ENCODE data around the gene PGM1.

Gene PGM1

GRCh38 chr1:63635681-63636080 is 42.5 kb downstream of the PGM1 start:
- no peak for FAIRE-seq

GRCh38 chr1:63636192-63637105 is 43.2 kb downstream of the PGM1 start:
- no peak for FAIRE-seq

- no peak for FAIRE-seq
Measured at GRCh38 chr1:63638471-63638870, 45.3 kb downstream of the PGM1 start.

GRCh38 chr1:63638875-63639274 is 45.7 kb downstream of the PGM1 start:
- FAIRE-seq = no peak

- no peak for FAIRE-seq
Measured at GRCh38 chr1:63640633-63641567, 47.7 kb downstream of the PGM1 start.

GRCh38 chr1:63641615-63642014 is 48.4 kb downstream of the PGM1 start:
- no peak for FAIRE-seq

- FAIRE-seq = no peak
Measured at GRCh38 chr1:63642901-63643300, 49.7 kb downstream of the PGM1 start.

- no peak for FAIRE-seq
Measured at GRCh38 chr1:63643517-63643916, 50.3 kb downstream of the PGM1 start.

GRCh38 chr1:63643926-63644325 is 50.7 kb downstream of the PGM1 start:
- no peak for FAIRE-seq

- FAIRE-seq = no peak
Measured at GRCh38 chr1:63645317-63645716, 52.1 kb downstream of the PGM1 start.

GRCh38 chr1:63648689-63649088 is 55.5 kb downstream of the PGM1 start:
- no peak for FAIRE-seq

- FAIRE-seq = no peak
Measured at GRCh38 chr1:63651161-63651701, 58.0 kb downstream of the PGM1 start.

GRCh38 chr1:63653976-63654375 is 60.8 kb downstream of the PGM1 start:
- FAIRE-seq = no peak

GRCh38 chr1:63659448-63659847 is 66.2 kb downstream of the PGM1 start:
- no peak for FAIRE-seq

GRCh38 chr1:63662056-63662836 is 69.0 kb downstream of the PGM1 start:
- no peak for FAIRE-seq

- FAIRE-seq = no peak
Measured at GRCh38 chr1:63662841-63663240, 69.6 kb downstream of the PGM1 start.

- FAIRE-seq = no peak
Measured at GRCh38 chr1:63663301-63663700, 70.1 kb downstream of the PGM1 start.

- no peak for FAIRE-seq
Measured at GRCh38 chr1:63663873-63664272, 70.7 kb downstream of the PGM1 start.

GRCh38 chr1:63664742-63665141 is 71.5 kb downstream of the PGM1 start:
- no peak for FAIRE-seq

- FAIRE-seq = no peak
Measured at GRCh38 chr1:63665410-63665809, 72.2 kb downstream of the PGM1 start.

- FAIRE-seq = no peak
Measured at GRCh38 chr1:63665824-63666223, 72.6 kb downstream of the PGM1 start.

- FAIRE-seq = no peak
Measured at GRCh38 chr1:63668298-63668697, 75.1 kb downstream of the PGM1 start.
